Endothelial cell of umbilical vein (primary cell): ENCODE data around the gene OCA2. TPM values are rescaled to one million over a fixed set of nuclear protein-coding genes. Genes with fewer than 3 reads are reported as not detected.

Source experiments
- polyA plus RNA-seq, 4 experiments: library from polyadenylated mRNA; depleted of rRNA in 3 of 4; stranded (reverse) in 3 of 4; unstranded in 1 of 4; fragments of >200 nt; gene quantifications; 2 replicates each; pipeline versions ENCODE4 v1.2.1 to v1.2.3, GENCODE V29; 2011 to 2012; ENCODE audit warnings: missing spikeins in 1 of 4
- total RNA-seq: library from RNA; stranded (reverse); gene quantifications from 2 replicates; pipeline ENCODE4 v1.2.3, GENCODE V29; 2021

The OCA2 gene
- total and polyA plus RNA-seq, 2 donors (not counting 3 experiments of a cell fraction or from before 2014, with no cell fraction given): not detected

Other genes with a start within 250 kb of the OCA2 start
- gene HERC2, start 222.9 kb upstream of the OCA2 start, total RNA-seq: 77.6 and 83.9 TPM in 2 replicates
- 46.1 and 48.2 TPM in 2 replicates for gene HERC2, start 222.9 kb upstream of the OCA2 start, polyA plus RNA-seq